ENCODE data around the gene ADD2. TPM values are rescaled to one million over a fixed set of nuclear protein-coding genes. Genes with fewer than 3 reads are reported as not detected.

Gene ADD2
- total RNA-seq, 1 experiment from 2014 or later: 124 TPM

- Mint-ChIP-seq H3K27ac (peak overlapping the region in 1 of 3 experiments; percentile 45; a peak in 2 of 7 replicates), H3K27me3 (ENCODE audit: low read depth) (no peaks in the 10 kb centered on the region), H3K9me3 (no peaks in the 10 kb centered on the region), H3K4me3 (no peak overlapping the region; a peak in 1 of 5 replicates), H3K36me3 (ENCODE audit: insufficient read depth in 1 of 3, low read depth in 3 of 3) (peaks cover 9% of the 10 kb centered on the region in 3 experiments; a peak in 6 of 7 replicates), H3K4me1 (peaks cover 27 to 28% of the 10 kb centered on the region in 2 experiments)
- Histone ChIP-seq H3K27me3 (ENCODE audit: insufficient read depth, low read length) (no peaks in the 10 kb centered on the region), H3K9me3 (ENCODE audit: control insufficient read depth, low read depth, low read length) (no peaks in the 10 kb centered on the region), H2AFZ (ENCODE audit: low read length) (no peak overlapping the region), H2AK5ac (ENCODE audit: insufficient read length, low read length) (no peak overlapping the region), H2BK120ac (ENCODE audit: low read depth, low read length, poor library complexity, severe bottlenecking) (no peak overlapping the region), H4K91ac (ENCODE audit: insufficient read length, low read depth, low read length) (no peak overlapping the region), H2BK15ac (ENCODE audit: low read depth, low read length) (no peak overlapping the region), H3K18ac (ENCODE audit: insufficient read length, low read depth, low read length) (no peak overlapping the region), H4K8ac (replicated peaks; ENCODE audit: insufficient read length, low read depth, low read length) (no peak overlapping the region), H2BK20ac (ENCODE audit: low read depth, low read length, poor library complexity, severe bottlenecking) (no peak overlapping the region), H3K9ac (ENCODE audit: extremely low read depth, insufficient read length, low read length) (no peak overlapping the region), H3K56ac (ENCODE audit: insufficient read length, low read depth, low read length) (no peak overlapping the region), H3K4me2 (ENCODE audit: insufficient read depth, insufficient read length, low read length) (no peak overlapping the region), H3K4ac (ENCODE audit: low read depth, low read length) (no peak overlapping the region), H3K79me2 (ENCODE audit: insufficient read depth, low read length) (peaks cover 70% of the 10 kb centered on the region; the same call in 1 of the 2 replicates), H3K4me1 (ENCODE audit: insufficient read depth, low read length) (peaks cover 21% of the 10 kb centered on the region; the same call in 1 of the 2 replicates), H2BK12ac (ENCODE audit: insufficient read length, low read depth, low read length) (no peak overlapping the region), H3K23ac (ENCODE audit: insufficient read length, low read depth, low read length) (no peak overlapping the region), H3K79me1 (ENCODE audit: insufficient read depth, low read depth, low read length, poor library complexity, severe bottlenecking) (no peaks in the 10 kb centered on the region), H2BK5ac (ENCODE audit: insufficient read length, low read length) (no peak overlapping the region), H3K23me2 (ENCODE audit: insufficient read length, low read depth, low read length, poor library complexity, severe bottlenecking) (no peaks in the 10 kb centered on the region), H3K27ac (ENCODE audit: insufficient read length, low read depth, low read length) (no peak overlapping the region), H4K20me1 (ENCODE audit: control insufficient read depth, insufficient read depth, insufficient read length) (no peaks in the 10 kb centered on the region), H4K5ac (ENCODE audit: insufficient read length, low read depth, low read length) (no peak overlapping the region), H3T11ph (ENCODE audit: low read length) (no peak overlapping the region), H3K14ac (ENCODE audit: insufficient read depth, low read length) (no peak overlapping the region)
- no peak for DNase-seq
- no CpG with 5 or more reads among the region's 7 CpGs for WGBS (ENCODE audit: extremely low coverage, insufficient read length, low lambda C conversion rate)
- no peak for TF ChIP-seq CTCF (conservative IDR thresholded peaks at IDR 0.05)
Measured at GRCh38 chr2:70757966-70758365, 10.0 kb downstream of the ADD2 start.

Data from H9 (cell line).